Activated CD8-positive, alpha-beta memory T cell treated with anti-CD3 and anti-CD28 coated beads, Interleukin-2, amount 50 U/mL, for 48 hours (primary cell): ENCODE data around the gene FMN1.
"Not testable (repeated sequence)": the region's sequence is repeated elsewhere in the genome, so short reads cannot be mapped to it uniquely, and the experiment has no call there.

ENCODE experiments used
- DNase-seq: peaks from one replicate; pipeline ENCODE4 v3.0.0-alpha.2; 2020

The FMN1 gene

GRCh38 chr15:32873284-32874114, 321.0 kb downstream of the FMN1 start:
- no peak for DNase-seq

DNA sequence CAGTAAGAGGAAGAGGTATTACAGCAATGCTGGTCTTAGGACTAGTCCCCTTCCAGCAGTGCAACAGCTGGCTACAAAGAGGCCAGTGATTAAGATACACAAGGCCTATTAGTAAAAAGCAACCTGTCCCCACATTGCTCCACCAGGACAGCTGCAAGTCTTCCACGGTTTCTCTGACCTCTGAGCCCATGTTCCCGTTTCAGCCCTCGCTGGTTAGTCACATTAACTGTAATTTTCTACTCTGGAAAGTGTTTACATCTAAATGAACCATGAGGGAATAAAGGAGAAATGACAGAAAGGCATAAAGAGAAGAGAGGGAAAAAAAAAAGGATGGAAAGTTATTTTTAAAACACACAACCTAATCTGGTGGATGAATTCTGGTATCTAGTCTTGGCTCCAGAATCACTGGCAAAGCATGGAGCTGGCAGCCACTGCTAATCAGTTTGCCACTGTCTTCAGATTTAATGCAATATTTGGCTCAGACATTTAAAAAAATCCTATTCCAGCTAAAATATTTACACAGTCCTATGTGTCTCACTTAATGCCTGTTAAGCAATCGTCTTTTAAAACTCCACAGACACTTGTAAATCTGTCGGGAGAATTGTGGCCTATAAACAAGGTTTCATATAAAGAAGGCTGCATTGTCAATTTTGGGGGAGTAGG, 321.8 kb downstream of the FMN1 start:
- DNase-seq: no peak

GRCh38 chr15:32871883-32872282, 322.6 kb downstream of the FMN1 start:
- DNase-seq: no peak

DNA sequence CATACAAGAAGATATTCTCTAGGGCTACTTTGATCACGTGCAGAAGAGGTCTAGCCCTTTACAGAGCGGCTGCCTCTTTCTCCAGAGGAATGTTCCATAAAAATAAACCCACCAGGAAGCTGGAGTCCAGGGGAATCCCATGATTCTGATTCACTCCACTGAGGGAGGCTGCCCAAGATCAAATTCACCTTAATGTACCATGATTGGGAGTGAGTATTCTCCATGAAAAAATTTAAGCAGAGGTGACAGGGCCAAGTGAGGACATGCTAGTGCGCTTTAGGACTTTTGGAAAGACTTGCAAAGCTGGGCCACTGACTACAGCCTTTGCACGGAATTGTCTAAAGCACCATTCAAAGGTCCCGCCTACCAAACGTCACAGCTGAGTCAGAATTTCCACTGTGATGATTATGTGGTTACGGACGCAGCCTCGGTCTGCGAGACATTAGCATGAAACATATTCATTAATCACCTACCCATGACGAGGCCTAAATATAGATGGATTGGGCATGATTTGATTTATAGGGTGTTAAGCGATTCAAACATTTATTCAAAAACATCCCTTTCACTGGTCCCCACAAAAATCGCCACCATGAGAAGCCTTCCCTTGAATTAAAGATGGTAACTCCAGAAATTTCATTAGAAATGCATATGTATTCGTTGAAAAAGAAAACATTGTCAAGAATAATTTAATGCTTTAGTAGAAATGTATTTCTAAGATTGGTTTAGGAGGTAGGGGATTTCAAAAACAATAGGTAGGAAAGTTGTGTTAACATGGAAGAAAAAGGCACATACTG, 324.1 kb downstream of the FMN1 start:
- no peak for DNase-seq

DNA sequence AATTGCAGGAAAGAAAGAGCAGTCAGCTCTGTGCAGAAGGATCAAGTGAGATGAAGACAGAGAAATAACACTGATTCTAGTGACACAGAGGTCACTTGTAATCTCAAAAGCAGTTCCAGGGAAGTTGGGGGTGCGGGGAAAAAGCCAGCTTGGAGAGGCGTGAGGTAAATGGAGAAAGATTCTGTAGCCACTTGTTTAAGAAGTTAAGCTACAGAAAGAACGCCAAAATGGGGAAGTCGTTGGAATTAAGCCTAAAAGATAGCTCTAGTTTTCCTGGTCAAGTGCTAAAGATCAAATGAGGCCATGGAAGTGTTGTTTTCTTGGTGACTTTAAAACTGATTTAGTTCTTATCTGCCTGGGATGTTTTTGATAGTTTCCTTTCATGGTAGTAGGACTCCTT, 324.7 kb downstream of the FMN1 start:
- no peak for DNase-seq

DNA sequence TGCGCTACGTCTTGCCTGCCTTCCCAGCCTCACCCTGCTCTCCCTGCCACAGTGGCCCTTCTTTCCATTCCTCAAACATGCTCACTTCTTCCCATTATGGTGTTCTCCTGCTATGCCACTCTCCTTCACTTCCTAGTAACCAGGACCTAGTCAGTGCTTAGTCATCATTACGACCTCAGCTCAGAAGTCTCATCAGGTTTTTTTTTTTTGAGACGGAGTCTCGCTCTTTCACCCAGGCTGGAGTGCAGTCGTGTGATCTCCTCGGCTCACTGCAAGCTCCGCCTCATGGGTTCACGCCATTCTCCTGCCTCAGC, 327.2 kb downstream of the FMN1 start:
- DNase-seq: no peak

DNA sequence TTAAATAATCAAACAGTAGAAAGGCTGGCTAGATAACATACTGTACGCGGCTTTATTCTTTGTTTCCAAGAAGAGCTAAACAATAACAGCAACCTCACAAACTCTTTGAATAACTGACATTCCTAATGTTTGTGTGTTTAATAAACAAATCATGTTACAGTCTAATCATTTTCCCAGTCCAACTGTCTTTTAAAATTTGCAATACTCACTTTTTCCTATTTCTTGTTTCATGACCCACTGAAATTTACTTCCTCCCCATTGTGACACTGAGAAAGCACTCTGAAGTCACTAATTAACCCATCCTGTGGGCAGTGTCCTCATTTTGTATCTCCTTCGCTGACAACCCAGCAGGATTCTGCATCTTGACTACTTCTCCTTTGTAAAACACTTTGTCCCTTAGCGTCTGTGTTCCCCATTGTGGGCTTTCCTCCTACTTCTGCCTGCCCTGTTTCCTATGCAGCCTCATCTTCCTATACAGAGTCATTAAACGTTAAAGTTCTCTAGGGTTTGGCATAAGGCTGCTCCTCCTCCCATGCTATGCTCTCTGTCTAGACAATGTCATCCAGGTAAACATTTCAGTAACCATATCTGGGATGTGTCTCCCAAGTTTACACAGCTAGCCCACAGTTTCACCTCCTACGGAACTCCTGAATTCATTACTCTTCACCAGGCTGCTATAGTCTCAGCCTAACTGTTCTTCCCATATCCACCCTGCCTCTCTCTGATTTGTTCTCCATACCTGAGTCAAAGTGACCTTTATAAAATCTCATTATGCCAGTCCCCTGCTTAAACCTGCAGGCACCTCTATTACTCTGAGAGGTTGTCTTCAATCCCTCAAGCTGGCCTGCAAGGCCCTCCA, 327.8 kb downstream of the FMN1 start:
- DNase-seq: no peak

- no peak for DNase-seq
Measured at GRCh38 chr15:32864841-32865240, 329.7 kb downstream of the FMN1 start.

- no peak for DNase-seq
Measured at GRCh38 chr15:32864051-32864450, 330.5 kb downstream of the FMN1 start.

GRCh38 chr15:32861761-32862160, 332.8 kb downstream of the FMN1 start:
- DNase-seq: no peak

- no peak for DNase-seq
Measured at GRCh38 chr15:32861174-32861573, 333.3 kb downstream of the FMN1 start.

GRCh38 chr15:32859996-32860395, 334.5 kb downstream of the FMN1 start:
- no peak for DNase-seq

GRCh38 chr15:32859251-32859650, 335.3 kb downstream of the FMN1 start:
- DNase-seq: no peak

DNA sequence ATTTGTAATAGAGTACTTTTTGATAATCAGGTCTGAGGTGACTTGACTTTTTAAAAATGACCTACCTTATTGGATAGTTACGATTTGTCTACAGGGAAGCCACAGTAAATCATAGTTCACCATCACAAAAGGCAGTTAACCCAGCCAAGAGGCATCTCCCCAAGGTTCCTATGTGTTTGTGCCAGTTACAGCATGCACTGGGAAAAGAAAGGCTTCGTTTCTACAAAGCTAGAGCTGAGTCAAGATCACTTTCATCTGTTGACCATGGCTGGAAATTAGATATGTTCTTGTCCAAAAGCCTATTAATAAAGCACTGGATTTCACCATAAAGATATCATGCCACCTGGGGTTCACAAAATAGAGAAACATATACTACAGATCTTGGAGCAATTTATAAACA, 336.8 kb downstream of the FMN1 start:
- no peak for DNase-seq

- no peak for DNase-seq
Measured at GRCh38 chr15:32856753-32857152, 337.8 kb downstream of the FMN1 start.

- no peak for DNase-seq
Measured at GRCh38 chr15:32855942-32856341, 338.6 kb downstream of the FMN1 start.

- no peak for DNase-seq
Measured at GRCh38 chr15:32853592-32853991, 340.9 kb downstream of the FMN1 start.

GRCh38 chr15:32852771-32853170, 341.7 kb downstream of the FMN1 start:
- no peak for DNase-seq

DNA sequence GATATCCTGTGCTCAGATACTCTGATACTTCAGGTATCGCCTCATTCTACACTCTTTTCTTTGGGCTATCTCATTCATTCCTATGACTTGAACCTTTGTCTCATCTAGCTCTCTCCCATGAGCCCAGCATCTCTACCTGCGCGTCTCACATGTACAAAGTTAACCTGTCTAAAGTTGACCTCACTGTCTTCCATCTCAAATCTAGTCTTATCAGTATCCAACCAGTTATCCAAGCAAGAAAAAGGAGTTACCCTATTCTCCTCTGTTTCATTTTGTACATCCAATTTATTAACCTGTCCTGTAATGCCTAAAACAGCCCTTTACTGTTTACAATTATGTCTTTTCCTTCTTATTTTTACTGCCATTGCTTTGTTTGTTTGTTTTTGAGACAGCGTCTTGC, 342.5 kb downstream of the FMN1 start:
- no peak for DNase-seq

- DNase-seq: no peak
Measured at GRCh38 chr15:32851572-32851971, 342.9 kb downstream of the FMN1 start.

GRCh38 chr15:32849769-32850668, 344.5 kb downstream of the FMN1 start:
- DNase-seq: no peak

DNA sequence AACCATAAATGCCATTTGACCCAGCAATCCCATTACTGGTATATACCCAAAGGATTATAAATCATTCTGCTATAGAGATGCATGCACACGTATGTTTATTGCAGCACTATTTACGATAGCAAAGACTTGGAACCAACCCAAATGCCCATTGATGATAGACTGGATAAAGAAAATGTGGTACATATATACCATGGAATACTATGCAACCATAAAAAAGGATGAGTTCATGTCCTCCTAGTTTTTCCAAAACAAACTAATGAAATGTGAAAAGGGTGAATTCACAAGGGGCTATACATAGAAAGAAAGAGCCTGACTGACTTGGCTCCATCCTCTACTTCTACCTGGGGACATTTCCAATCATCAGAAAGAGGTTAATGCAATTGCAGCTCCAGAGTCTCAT, 347.8 kb downstream of the FMN1 start:
- not testable (repeated sequence) for DNase-seq
